Endothelial cell of hepatic sinusoid (primary cell): Measurements from ENCODE around the gene OR52M1.
"Not testable (repeated sequence)": the region's sequence is repeated elsewhere in the genome, so short reads cannot be mapped to it uniquely, and the experiment has no call there.

Source experiments
- in situ Hi-C: cut with HindIII; loops from 2 replicates; pipeline ENCODE4 v1.10.0; 2017; ENCODE audit warnings: low sequenced_read_pairs

The OR52M1 gene, protein sequence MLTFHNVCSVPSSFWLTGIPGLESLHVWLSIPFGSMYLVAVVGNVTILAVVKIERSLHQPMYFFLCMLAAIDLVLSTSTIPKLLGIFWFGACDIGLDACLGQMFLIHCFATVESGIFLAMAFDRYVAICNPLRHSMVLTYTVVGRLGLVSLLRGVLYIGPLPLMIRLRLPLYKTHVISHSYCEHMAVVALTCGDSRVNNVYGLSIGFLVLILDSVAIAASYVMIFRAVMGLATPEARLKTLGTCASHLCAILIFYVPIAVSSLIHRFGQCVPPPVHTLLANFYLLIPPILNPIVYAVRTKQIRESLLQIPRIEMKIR

DNA sequence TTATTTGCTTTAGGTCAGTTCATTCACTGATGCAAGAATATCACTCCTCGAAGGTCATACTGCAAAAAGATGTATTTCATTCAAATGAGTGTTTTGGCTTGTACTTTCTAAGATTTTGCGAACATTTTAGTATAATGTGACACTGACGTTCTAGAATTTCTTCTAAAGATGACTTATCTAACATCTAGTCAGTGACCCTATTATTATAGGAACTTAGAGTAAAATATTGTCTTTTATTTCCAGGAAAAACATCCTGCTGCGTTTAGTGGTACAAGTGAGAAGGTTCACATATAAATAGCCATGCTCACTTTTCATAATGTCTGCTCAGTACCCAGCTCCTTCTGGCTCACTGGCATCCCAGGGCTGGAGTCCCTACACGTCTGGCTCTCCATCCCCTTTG is at the start of gene OR52M1:
Gene OR52M1 (plus strand): TSS at position 301 of the 400 bp plus-strand sequence. CDS start 0 bp downstream, at position 301.
- in situ Hi-C loops = no loop called here

DNA sequence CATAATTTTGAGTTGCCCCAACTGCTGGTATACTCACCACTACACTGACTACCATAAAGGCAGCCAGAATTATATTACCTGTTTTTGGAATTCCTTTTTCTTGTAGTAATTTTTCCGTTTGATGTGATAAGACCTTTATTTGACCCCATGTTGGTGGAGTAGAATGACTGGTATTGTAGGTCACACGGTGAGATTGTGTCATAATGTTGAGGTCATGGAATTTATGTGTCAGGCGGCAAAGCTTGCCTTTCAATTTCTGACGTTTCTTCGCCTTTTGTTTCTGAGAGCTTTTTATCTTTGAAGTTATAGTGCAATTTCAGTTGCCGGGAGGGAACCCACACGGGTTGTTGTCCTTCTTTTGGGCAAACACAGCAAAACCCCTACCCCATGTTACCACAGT is 49.5 kb upstream of the OR52M1 start:
- in situ Hi-C loops = no loop called here

DNA sequence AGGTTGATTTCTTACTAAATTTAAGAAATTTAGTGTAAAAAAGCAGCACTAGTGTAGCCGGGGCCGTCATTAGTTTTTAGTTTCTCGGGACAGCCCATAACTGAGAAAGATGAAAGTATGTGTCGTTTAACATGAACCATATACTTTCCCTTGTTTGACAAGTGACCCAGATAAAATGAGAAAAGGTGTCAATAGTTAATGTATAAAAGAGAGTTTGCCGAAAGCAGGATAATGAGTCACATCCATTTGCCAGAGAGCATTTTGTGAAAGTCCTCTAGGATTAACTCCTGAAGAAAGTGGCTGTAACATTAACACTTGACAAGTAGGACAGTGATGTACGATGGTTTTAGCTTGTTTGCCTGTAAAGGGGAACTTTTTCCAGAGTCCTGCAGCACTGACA is 49.0 kb upstream of the OR52M1 start:
- in situ Hi-C loops = no loop called here

DNA sequence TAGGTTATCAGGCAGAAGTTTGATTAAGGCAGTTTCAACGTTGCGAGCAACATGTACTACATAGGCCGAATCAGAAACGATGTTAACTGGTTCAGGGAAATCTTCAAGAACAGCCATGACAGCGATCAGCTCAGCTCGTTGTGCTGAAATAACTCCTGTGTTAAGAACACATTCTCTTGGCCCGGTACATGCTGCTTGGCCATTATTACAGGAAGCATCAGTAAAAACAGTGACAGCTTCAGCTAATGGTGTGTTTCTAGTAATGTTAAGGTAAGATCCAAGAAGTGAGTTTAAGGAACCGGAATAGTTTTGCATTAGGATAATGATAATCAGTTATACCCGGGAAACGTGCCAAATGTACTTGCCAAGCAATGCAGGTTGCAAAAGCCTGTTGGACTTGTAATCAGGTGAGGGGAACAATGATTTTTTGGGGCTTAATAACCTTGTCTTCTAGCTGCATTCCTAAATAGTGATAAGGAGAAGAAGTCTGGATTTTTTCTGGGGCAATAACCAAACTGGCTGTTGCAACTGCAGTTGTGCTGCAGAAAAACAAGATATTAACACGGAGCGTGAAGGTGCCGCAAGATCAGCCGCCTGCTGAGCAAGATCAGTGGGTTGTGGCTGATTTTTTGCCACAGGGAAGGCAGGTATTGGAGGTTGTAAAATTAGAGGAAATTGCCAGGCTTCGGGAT is 48.3 kb upstream of the OR52M1 start:
- in situ Hi-C loops = no loop called here

DNA sequence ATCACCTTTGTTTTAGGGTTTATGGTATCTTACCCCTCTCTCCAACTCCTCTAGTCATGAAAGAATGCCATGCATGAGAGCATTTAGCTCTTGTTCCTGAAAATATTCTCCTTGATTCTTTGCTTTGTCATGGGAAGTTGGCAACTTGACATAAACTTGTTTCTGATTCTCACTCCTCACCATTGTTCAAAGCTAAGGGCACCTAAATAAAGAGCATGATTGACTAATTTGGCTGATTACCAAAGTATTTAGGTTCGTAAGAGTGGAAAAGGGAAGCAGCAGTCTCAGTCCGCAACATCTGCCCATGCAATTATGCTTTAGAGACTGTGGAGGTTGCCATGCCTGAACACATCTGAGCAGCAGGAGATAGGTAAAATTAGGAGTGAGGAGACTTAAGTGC is 36.1 kb upstream of the OR52M1 start:
- in situ Hi-C loops = no loop called here

DNA sequence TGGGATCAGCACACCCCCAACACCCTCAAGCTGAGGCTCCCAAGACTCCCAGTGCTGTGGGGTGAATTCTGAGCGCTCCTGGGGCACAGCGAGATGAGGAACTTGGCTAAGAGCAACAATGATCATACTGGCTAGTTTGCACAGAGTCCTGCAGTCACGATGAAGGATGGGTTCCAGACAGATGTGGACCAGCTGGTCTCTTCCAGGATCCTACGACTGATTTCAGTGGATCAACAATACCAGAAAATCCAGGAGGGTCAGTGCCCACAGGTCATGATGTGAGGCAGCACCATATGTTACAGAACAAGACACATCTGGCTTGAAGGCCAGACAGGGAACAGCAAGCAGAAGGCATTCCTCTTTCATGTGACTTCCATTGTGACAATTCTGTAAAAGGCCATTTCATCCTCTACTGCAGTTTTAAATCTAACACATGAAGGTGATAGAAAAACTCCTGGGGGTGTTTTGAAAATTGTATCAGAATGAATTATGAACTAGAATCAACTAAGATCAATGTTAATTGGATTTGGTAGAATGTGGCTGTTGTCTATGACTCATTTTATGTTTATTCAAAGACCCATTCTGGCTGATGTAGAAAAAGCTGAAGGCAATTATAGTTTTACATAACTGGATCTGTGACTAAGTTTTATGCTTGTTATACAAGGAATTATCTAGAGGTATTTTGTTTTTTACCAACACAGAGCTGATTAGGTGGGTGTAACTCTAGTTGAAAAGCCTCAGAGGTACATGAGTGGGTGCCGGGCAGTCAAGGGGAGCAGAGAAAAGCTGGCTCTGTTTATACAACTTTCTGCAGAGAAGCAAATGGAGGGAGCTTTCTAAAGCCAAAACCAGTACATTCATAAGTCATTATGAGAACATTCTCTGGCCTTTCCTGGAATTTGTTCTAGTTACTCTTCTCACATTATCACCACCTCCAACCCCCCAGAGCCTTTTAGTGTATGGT is 33.4 kb upstream of the OR52M1 start:
- in situ Hi-C loops = no loop called here

DNA sequence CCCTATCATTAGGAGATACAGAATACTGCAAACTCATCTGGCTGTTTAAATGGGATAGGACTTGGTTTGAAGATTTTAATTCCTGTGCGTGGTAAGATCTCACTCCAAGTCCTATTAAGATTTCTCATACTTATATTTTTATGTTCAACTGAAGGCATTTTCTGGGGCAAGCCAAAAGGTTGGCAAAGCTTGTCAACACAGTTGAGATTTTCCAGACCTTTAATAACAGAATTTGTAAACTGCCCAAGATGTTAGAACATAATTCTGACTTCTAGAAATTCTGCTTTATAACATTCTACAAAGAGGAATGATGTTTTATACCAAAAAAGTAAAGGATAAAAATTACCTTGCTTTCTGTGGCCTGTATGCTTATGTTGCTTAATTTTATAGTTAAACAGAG is 30.8 kb upstream of the OR52M1 start:
- in situ Hi-C loops = no loop called here

DNA sequence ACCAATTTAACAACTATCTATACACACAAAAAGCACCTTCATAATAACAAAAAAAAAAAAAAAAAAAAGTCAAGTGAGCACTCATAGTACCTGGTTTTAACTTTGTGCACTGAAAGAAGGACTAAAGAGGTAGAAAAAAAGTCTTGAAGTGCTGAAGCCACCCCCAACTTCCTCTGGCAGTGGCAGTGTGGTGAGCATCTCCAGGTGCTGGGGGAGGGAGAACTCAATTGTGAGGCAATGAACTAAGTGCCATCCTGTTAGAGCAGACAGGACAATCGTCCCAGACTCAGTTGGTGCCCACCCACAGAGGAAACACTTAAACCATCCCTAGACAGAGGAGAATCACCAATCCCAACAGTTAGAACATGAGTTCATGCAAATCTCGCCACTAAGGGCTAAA is 22.7 kb upstream of the OR52M1 start:
- in situ Hi-C loops = no loop called here

DNA sequence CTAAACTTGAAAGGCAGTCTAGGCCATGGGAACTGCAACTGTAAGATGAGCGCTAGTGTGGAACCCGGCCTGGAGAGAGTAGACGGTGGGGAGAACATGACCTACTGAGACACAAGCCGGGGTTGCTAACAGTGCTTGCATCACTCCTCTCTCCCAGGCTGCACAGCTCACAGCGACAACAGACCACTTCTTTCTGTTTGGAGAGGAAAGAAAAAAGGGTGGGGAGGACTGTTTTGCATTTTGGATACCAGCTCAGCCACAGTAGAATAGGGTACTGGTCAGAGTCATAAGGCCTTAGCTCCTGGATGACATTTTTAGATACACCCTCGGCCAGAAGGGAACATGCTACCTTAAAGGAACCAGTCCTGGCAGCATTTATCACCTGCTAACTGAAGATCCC is 22.2 kb upstream of the OR52M1 start:
- in situ Hi-C loops = no loop called here

DNA sequence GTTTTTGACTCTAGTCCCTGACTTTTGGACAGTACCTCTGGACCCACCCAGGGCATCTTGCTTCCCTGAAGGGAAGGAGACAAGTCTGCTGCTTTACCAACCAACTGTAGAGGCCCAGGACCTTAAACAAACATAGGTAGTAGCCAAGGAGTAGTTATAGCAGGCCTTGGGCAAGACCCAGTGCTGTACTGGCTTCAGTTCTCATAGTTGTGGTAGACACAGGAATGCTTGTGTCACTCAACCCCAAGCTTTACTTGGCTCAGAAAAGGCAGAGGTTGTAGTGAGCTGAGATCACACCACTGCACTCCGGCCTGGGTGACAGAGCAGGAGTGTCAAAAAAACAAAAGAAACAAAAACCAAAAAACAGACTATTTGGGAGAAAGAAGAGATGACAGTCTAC is 21.3 kb upstream of the OR52M1 start:
- in situ Hi-C loops = no loop called here

DNA sequence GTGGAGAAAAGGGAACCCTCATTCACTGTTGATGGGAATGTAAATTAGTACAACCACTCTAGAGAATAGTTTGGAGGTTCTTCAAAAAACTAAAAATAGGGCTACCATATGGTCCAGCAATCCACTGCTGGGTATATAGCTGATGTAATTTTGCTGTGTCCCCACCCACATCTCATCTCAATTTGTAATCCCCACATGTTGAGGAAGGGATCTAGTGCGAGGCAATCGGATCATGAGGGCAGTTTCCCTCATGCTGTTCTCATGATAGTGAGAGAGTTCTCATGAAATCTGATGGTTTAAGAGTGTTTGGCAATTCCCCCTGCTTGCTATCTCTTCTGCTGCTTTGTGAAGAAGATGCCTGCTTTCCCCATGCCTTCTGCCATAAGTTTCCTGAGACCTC is 17.1 kb upstream of the OR52M1 start:
- in situ Hi-C loops = no loop called here

DNA sequence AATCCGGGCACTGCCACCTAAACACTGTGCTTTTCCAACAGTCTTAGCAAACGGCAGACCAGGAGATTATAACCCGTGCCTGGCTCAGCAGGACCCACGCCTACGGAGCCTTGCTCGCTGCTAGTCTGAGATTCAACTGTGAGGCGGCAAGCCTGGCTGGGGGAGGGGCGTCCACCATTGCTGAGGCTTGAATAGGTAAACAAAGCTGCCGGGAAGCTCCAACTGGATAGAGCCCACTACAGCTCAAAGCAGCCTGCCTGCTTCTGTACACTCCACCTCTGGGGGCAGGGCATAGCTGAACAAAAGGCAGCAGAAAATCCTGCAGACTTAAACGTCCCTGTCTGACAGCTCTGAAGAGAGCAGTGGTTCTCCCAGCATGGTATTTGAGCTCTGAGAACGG is 13.3 kb upstream of the OR52M1 start:
- in situ Hi-C loops = not testable (repeated sequence)

DNA sequence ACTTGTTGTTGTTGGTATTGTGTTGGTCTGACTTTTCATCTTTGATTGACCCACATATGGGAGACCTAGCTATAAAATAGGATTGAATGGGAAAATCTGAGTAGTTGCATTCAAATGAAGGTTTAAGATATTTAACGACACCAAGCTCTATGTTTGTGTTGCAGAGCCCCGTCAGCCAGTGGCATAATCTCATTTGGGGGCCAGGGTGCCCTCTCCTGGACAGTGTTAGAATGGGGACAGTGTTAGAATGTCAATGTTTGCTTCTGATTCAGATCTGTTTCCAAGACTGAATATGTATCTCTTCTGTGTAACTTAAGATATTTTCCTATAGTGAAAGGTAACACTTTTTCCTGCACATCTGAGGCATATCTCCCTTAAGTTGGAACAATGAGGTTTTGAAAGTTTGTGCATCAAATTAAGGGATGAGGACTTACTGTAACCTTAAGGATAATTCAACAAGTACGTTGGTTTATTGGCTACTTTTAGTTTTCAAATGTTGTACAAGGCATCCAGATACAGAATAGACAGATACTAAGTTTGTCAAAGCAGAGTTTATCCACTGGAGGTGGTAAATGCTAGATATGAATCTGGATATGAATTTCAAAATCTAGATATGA is 5.3 kb upstream of the OR52M1 start:
- in situ Hi-C loops = no loop called here

DNA sequence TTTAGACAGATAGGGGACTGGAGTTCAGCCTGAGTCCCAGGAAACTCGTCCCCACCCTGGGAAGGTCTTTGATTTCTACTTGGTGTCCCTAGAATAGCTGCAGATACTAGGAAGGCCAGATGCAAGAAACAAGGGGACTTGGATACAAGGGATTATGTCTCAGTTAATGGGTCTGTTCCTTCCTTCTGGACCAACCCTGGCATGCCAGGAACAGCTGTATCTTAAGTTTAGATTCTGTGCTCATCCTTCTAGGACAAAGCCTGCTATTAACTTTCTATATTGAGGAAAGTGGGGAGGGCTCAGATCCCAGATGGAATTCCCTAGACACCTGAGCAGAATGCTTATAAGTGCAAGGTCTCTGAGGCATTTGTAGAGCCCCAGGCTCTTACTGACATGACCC is 3.9 kb upstream of the OR52M1 start:
- in situ Hi-C loops = no loop called here

DNA sequence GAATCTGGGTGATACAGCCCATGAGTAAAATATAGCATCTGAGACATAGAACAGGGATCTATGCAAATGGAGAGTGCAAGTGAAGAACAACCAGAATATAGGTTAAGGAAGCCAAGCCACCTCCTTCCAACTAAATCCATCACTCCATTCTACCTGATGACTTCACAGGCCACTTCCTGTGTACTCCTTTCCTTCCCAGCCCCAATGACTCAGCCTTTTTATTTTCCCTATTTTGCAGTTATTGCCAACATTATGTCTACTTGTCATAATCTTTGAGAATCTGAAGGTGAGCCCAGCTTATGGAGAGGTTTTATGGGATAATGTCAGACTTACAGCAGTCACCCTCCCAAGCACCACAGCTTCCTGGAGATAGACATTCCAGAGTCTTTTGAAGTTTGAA is 1.4 kb upstream of the OR52M1 start:
- in situ Hi-C loops = no loop called here

DNA sequence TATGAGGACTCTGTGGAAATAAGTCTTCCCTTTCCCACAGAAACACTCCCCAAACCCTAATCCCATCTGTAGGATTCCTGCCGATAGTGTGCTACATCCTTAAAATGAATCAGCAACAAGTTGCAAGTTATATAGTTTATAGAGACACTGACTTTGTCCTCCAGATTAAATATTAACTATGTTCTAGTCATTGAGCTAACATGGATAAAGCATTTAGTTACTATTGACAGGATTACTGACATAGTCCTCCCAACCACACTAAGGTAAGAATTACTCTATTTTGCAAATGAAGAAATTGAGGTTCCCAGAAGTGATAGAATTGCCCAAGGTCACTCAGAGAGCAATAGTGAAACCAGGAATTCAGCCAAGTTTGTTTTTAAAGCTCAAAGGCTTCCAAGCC is 1.9 kb downstream of the OR52M1 start:
- in situ Hi-C loops = no loop called here

DNA sequence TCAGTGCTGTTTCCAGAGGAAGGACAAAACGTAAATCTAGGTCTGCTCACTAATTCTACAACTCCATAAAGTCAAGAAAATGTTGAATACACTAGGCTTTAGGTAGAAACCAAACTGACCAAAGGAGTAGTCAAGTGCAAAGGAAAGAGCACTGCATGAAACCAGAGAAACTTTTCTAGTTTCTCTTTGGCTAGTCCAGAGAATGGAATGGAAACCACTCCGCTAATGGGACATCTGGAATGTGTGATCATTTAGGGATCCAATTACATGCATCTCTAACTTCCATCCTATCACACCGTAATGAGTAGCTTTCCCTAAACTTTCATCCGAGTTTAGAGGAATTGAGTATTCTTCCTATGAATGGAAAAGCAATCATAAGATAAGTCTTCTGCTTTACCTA is 2.4 kb downstream of the OR52M1 start:
- in situ Hi-C loops = no loop called here

DNA sequence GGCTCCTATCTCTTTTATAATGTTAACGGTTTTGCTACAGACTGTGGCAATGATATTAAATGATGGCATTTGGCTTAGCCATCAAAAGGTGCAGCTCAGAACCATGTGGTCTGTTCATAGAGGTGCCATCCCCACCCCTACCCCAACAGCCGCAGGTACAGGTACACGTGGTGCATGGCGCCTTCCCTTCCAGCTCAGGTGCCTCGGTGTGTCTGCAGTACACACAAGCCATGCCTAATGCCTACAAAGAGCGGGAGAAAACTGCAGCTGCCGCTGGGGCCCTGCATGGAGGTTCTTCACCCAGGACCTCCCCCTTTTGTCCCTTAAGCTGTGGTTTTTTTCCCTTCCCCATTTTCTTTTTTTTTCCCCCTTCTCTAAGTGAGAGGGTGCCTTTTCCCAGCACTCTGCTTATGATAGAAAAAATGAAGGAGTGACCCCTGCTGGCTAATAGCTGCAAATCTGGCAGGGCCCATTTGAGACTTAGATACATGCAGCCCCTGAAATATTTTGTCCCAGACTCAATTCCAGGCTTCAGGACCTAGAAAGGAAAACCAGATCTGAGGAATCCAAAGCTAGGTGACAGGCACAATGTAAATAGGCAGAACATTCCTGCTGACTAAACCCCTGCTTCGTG is 6.5 kb downstream of the OR52M1 start:
- in situ Hi-C loops = no loop called here

DNA sequence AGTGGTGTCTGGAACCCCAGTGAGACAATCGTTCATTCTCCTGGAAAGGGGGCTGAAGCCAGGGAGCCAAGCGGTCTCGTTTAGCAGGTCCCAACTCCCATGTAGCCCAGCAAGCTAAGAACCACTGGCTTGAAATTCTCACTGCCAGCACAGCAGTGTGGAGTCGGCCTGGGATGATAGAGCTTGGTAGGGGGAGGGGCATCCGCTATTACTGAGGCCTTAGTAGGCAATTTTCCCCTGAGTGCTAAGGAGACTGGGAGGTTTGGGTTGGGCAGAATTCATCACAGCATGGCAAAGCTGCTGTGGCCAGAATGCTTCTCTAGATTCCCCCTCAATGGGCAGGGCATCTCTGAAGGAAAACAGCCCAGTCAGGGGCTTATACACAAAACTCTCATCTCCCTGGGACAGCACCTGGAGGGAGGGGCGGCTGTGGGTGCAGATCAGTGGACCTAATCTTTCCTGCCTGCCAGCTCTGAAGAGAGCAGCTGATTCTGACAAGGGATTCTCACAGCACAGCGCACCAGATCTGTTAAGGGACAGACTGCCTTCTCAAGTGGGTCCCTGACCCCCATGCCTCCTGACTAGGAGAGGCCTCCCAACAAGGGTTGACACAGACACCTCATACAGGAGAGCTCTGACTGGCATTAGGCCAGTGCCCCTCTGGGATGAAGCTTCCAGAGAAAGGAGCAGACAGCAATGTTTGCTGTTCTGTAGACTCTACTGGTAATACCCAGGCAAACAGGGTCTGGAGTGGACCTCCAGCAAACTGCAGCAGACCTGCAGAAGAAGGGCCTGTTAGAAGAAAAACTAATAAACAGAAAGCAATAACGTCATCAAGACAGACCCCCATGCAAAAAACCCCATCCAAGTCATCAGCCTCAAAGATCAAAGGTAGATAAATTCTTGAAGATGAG is 14.8 kb downstream of the OR52M1 start:
- in situ Hi-C loops = no loop called here

DNA sequence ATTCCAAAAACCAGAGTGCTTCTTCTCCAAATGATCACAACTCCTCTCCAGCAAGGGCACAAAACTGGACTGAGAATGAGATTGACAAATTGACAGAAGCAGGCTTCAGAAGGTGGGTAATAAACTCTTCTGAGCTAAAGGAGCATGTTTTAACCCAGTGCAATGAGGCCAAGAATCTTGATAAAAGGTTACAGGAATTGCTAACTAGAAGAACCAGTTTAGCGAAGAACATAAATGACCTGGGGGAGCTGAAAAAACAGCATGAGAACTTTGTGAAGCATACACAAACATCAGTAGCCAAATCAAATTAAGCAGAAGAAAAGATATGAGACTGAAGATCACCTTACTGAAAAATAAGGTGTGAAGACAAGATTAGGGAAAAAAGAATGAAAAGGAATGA is 15.5 kb downstream of the OR52M1 start:
- in situ Hi-C loops = no loop called here
